HG02981 (cell line): ENCODE data around the gene ZNF200.
"Not testable (repeated sequence)": the region's sequence is repeated elsewhere in the genome, so short reads cannot be mapped to it uniquely, and the experiment has no call there.

Experiments used
- ATAC-seq: cut with Tn5 transposase; IDR thresholded peaks from one replicate; pipeline ENCODE4 v1.9.1; 2021; ENCODE audit warnings: mild to moderate bottlenecking, moderate library complexity; ENCODE audit not compliant: unreplicated experiment

Gene ZNF200

DNA sequence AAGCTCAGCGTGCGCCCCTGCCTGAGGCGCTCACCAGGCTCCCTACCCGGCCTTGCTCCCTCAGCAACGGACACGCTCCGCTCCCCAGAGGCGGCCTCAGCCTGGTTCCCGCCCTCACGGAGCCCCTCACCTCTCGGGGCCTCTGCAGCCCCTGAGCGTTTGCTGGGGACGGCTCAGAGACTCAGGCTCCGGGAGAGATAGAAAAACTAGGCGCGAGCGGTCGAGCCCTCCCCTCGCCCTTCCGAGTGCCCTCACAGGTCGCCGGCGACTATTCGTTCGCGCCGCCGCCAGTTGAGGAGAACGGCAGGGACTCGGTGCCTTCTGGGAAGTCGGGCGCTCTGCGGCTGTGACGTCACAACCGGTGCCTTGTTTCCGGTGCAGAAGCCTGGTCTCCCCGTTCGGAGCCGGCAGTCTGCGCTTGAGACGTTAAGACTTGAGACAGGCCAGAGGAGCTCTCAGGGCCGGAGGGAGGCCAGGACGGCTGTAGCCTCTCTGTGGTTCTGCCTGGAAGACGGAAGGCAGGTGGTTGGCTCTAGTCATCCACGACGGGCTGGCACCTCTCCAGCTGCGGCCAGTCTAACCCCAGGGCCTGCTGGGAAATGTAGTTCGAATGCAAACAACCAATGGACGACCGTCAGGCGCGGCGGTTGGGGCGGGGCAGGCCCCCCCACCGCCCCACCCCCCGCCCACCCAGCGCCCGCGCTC is at the start of gene ZNF200:
ZNF200 (minus strand) TSS at position 302 of the 705 bp plus-strand sequence. CDS start 1,403 bp downstream, outside the sequence.
- peak; percentile 91 for ATAC-seq

DNA sequence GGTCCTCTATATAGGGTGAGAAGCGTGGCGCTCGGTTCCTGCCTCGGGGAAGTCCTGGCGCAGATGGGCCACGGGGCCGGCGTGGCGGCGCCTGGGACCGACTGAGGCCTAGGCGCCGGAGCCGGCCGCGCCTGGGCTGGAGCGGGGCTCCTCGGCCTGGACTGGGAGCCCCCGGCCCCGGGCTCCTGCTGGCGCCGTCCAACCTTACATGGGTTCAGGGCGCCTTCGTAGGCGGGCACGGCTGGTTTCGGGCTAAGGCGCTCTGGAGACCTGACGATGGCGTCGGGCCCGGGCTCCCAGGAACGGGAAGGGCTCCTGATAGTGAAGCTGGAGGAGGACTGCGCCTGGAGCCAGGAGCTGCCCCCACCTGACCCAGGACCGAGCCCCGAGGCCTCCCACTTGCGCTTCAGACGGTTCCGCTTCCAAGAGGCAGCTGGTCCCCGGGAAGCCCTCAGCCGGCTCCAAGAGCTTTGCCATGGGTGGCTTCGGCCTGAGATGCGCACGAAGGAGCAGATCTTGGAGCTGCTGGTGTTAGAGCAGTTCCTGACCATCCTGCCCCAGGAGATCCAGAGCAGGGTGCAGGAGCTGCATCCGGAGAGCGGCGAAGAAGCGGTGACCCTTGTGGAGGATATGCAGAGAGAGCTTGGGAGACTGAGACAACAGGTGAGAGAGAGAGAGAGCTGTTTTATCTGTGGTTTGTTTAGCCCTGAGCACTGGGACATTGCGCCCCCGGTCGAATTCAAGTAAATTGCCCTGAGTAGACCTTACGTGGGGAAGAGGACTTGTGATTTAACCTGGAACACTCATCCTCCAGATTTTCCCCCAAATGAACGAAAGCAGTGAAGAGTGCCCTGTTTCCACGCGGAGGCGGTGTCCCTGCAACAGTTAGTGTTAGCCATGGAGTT is 48.8 kb upstream of the ZNF200 start:
- no peak for ATAC-seq

- peak; percentile 78 for ATAC-seq
Measured at GRCh38 chr16:3282730-3283542, 48.0 kb upstream of the ZNF200 start, which contains the start of gene ZNF263. Gene ZNF263 (plus strand): TSS chr16:3283491. CDS start chr16:3283819, 328 bp downstream.

DNA sequence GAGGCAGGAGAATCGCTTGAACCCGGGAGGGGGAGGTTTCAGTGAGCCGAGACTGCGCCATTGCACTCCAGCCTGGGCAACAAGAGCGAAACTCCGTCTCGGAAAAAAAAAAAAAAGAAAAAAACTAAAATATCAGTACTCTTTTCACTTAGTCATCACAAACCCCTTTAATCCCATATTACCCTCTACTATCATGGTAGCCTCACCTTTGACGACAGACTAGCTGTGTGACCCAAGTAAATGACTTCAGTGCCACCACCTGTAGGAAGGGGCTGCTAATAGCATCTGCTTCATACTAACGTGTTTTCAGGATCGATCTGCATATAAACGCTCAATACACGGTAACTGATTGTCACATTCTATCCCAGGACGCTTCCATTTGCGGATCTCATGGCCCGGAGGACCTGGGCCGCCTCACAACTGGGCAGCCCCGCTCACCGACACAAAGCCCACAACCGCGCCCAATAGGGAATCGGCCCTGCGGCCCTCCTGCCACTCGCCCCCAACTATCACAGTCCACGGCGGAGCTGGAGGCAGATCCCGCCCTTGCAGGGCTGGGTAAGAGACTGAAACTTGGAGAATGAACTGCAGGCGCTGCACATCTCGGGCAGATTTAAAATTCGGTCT is 47.3 kb upstream of the ZNF200 start:
- peak; percentile 25 for ATAC-seq

GRCh38 chr16:3281222-3281820 is 46.4 kb upstream of the ZNF200 start:
- no peak for ATAC-seq

- ATAC-seq: no peak
Measured at GRCh38 chr16:3276679-3277078, 41.7 kb upstream of the ZNF200 start.

- no peak for ATAC-seq
Measured at GRCh38 chr16:3274947-3275346, 40.0 kb upstream of the ZNF200 start.

DNA sequence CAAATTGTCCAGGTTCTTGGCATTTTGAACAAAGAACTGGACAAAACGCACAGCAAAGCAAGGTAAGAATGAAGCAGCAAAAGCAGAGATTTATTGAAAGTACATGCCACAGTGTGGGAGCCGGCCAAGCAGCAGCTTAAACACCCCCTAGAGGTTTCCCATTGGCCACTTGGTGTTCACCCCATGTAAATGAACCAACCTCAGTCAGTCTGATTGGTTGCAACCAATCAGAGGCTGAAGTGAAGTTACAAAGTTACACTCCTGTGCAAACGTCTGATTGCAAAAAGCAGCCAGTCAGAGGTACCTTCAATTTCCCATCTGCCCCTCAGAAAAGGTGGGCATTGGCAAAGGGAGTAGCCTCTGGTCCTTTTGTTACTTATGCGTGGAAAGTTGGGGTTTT is 39.5 kb upstream of the ZNF200 start:
- ATAC-seq: no peak

DNA sequence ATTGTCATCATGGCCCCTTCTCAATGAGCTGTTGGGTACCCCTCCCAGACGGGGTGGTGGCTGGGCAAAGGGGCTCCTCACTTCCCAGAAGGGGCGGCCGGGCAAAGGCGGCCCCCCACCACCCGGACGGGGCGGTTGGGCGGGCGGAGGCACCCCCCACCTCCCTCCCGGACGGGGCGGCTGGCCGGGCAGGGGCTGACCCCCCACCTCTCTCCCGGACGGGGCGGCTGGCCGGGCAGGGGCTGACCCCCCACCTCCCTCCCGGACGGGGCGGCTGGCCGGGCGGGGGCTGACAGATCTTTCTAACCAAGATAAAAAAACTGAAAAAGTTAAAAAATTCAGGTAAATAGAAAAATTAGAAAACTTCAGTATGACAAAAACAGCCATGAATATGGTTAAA is 36.3 kb upstream of the ZNF200 start:
- ATAC-seq: not testable (repeated sequence)

- ATAC-seq: not testable (repeated sequence)
Measured at GRCh38 chr16:3270718-3271117, 35.8 kb upstream of the ZNF200 start.

- ATAC-seq: no peak
Measured at GRCh38 chr16:3268294-3268693, 33.3 kb upstream of the ZNF200 start.

GRCh38 chr16:3266873-3267537 is 32.0 kb upstream of the ZNF200 start:
- no peak for ATAC-seq

- peak; percentile 79 for ATAC-seq
Measured at GRCh38 chr16:3264137-3265036, 29.4 kb upstream of the ZNF200 start.

GRCh38 chr16:3262517-3262916 is 27.6 kb upstream of the ZNF200 start:
- no peak for ATAC-seq

- ATAC-seq: no peak
Measured at GRCh38 chr16:3259836-3260235, 24.9 kb upstream of the ZNF200 start.

DNA sequence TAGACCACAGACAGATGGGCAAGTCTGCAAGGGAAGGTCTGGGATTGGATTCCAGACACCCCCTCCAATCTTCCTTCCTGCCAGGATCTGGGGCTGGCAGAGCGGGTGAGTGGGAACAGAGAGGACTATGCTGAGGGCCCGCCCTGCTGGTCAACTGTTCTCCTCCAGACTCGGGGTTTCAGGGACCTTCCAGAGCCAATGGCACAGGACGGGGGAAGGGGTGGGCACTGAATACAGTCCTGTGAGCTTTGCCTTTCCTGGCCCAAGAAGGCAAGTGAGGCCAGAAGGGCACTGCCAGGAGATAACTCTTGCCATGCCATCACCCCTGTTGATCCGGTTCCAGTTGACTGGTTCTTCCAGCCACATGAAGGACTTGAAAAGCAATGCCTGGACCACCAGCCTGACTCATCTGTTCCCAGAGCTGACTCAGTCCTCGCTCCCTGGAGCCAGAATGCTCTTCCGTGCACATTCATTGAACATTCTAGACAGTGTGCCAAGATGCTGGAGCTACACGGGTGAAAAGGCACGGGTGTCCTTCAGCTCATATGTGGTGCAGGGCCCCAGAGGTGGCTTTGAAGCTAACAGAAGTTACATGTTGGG is 22.0 kb upstream of the ZNF200 start:
- ATAC-seq: no peak

DNA sequence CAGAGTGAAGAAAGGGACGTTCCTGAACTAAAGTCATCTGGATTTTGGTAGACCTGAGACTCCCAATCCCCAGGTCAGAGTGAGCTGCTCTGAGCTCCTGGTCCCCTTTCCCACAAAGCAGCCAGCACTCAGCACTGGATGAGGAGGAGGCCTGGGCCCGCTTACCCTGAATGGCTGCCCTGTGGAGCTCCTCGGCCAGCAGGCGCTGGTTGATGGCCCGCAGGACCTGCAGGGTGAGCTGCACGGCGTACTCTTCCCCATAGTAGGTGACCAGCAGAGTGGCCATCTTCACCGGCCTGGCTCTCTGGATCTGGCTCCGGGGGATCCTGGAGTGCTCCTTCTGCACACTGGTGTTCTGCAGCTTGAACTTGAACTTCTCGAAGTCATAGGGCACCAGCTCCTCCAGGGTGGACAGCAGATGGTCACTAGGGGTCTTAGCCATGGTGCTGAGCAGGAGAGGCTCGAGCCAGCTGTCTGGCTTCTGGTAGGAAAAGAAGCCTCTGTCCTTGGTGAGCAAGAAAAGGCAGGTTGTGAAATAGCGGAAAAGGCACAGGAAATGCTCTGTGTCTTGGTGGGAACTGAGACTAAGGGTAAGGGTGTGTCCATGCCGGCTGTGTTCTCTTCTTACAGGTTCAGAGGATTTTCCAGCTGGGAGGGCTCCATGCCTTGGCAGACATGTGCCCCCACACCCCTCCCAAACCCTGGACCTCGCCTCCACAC is 21.3 kb upstream of the ZNF200 start, which contains the start of gene MEFV:
MEFV (minus strand) TSS at position 488 of the 720 bp plus-strand sequence; CDS start at position 442, 46 bp downstream.
- no peak for ATAC-seq
